ENCODE measurements around the gene WDFY2.

DNA sequence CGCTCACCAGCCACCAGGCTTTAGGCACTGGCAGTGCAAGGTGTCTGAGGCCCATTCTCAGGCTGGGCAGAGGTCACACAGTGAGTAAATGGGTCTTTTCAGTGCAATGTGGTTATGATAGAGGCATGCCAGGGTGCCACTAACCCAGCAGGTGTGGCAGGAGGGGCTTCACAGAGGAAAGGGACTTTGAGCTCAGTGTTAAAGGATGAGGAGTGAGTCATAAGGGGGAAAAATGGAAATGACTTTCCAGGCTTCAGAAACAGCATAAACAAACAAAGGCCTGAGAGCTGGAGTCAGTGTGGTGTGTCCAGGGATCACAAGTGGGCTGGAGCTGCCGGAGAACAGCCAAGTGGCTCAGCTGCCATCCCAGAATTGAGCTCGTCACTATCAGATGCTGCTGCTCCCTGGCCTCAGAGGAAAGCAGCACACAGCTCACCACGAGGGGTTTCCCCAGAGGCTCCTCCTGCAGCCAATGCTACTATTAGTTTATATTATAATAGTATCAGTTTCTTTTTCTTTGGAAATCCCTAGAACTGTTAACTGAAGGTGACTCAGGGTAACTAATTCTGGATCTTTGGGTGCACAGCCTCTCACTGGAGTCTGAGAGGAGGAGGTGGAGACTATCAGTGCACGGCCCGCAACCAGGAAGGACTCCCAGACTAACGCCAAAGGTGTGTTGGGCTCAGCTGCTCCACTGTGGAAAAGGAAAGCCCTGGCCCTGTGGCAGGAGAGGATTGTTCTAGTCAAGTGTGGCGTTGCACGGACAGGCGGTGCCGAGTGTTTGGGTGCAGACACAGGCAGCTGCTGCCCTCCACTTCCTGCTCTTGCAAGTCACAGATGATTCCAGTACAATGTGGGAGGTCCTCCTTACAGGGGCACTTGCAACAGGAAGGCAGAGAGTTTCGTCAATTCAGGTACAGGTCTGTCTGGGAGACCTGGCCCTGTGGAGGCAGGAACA lies 180.2 kb downstream of the WDFY2 start:
- TF ChIP-seq, protein P1, sequence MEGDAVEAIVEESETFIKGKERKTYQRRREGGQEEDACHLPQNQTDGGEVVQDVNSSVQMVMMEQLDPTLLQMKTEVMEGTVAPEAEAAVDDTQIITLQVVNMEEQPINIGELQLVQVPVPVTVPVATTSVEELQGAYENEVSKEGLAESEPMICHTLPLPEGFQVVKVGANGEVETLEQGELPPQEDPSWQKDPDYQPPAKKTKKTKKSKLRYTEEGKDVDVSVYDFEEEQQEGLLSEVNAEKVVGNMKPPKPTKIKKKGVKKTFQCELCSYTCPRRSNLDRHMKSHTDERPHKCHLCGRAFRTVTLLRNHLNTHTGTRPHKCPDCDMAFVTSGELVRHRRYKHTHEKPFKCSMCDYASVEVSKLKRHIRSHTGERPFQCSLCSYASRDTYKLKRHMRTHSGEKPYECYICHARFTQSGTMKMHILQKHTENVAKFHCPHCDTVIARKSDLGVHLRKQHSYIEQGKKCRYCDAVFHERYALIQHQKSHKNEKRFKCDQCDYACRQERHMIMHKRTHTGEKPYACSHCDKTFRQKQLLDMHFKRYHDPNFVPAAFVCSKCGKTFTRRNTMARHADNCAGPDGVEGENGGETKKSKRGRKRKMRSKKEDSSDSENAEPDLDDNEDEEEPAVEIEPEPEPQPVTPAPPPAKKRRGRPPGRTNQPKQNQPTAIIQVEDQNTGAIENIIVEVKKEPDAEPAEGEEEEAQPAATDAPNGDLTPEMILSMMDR (IDR thresholded peaks at IDR 0.05; ENCODE audit: insufficient read depth, low read depth, low read length), result no peak
- TF ChIP-seq EZH2 (IDR thresholded peaks at IDR 0.05; ENCODE audit: insufficient read depth, low read length), result no peak
